ENCODE results near the gene HSPA1B.
"Not testable (repeated sequence)": the region's sequence is repeated elsewhere in the genome, so short reads cannot be mapped to it uniquely, and the experiment has no call there.

The HSPA1B gene

GRCh38 chr6:31796993-31797385 lies 30.5 kb upstream of the HSPA1B start:
- DNase-seq (ENCODE audit: extremely low spot score, insufficient read length, low read depth) = no peak

GRCh38 chr6:31797588-31797987 lies 29.9 kb upstream of the HSPA1B start:
- FAIRE-seq = peak; percentile 18
- no peak for DNase-seq (ENCODE audit: extremely low spot score, insufficient read length, low read depth)

More at GRCh38 chr6:31796993-31797385, 30.5 kb upstream of the HSPA1B start:
- no peak for FAIRE-seq

DNA sequence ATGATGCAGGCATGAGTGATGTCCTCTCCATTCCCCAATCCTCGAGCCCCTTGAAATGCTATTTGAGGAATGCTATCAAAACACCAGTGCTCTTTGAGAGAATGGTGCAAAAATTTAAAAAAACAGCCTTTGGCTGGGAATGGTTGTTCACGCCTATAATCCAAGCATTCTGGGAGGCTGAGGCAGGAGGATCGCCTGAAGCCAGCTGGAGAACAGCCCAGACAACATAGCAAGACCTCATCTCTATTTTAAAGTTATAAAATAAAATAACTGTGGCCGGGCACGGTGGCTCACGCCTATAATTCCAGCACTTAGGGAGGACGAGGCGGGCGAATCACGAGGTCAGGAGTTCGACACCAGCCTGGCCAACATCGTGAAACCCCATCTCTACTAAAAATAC lies 27.8 kb upstream of the HSPA1B start:
- DNase-seq (ENCODE audit: extremely low spot score, insufficient read length, low read depth) (no peak), FAIRE-seq (no peak)

- DNase-seq (ENCODE audit: extremely low spot score, insufficient read length, low read depth); FAIRE-seq: not testable (repeated sequence)
These were observed 26.3 kb upstream of the HSPA1B start for GRCh38 chr6:31801031-31801927.

- no peak for DNase-seq (ENCODE audit: extremely low spot score, insufficient read length, low read depth)
- FAIRE-seq = no peak
These were observed 21.5 kb upstream of the HSPA1B start for GRCh38 chr6:31805939-31806469.

GRCh38 chr6:31806470-31807272 lies 20.9 kb upstream of the HSPA1B start, which contains the start of gene LSM2:
TSS of gene LSM2 (minus strand) at chr6:31806966. CDS start at chr6:31806757, 209 bp downstream.
- FAIRE-seq = peak; percentile 93
- DNase-seq (ENCODE audit: extremely low spot score, insufficient read length, low read depth) = peak; percentile 96

DNA sequence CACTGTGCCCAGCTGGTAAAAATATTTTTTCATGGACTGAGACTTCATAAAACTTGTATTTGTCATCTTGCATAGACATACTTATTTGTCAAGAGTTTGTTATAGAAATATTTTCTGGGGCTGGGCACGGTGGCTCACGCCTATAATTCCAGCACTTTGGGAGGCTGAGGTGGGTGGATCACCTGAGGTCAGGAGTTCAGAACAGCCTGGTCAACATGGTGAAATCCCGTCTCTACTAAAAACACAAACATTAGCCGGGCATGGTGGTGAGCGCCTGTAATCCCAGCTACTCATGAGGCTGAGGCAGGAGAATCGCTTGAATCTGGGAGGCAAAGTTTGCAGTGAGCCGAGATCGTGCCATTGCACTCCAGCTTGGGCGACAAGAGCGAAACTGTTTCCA lies 18.9 kb upstream of the HSPA1B start:
- FAIRE-seq; DNase-seq (ENCODE audit: extremely low spot score, insufficient read length, low read depth): not testable (repeated sequence)

GRCh38 chr6:31811645-31812044 lies 15.9 kb upstream of the HSPA1B start:
- DNase-seq (ENCODE audit: extremely low spot score, insufficient read length, low read depth) (no peak), FAIRE-seq (no peak)

DNA sequence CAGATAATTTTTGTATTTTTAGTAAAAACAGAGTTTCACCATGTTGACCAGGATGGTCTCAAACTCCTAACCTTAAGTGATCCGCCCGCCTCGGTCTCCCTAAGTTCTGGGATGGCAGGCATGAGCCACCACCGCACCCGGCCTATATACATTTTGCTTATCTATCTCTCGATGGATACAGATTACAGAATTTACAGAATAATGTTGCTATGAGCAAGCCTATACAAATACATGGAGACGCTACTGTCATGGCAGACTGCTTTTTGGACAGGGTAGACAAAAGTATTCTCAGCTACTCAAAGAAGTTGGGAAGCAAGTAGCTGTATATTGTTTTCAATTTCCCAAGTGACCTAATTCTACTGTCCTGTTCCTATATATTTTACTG lies 14.1 kb upstream of the HSPA1B start:
- no peak for DNase-seq (ENCODE audit: extremely low spot score, insufficient read length, low read depth)
- FAIRE-seq = no peak

DNA sequence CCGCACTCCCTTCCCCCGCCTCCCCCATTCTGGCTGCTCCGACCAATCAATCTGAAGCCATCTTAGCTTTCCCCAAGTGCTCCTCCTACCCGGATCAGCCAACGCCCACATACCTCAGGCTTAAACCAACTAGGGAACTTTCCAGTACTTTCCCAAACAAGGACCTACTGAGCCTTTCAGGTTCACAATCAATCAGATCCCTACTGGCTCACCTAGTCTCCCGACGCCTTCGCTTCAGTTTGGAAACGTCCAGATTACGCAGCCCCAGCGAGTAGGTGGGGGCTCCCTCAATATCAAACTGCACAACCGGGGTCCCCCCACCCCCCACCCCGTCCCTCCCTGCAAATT lies 12.9 kb upstream of the HSPA1B start:
- no peak for DNase-seq (ENCODE audit: extremely low spot score, insufficient read length, low read depth)

GRCh38 chr6:31815025-31815838 lies 12.3 kb upstream of the HSPA1B start, which contains the start of the genes HSPA1A and HSPA1L:
TSS of gene HSPA1A (plus strand) at chr6:31815543. CDS start at chr6:31815757, 214 bp downstream.
TSS of gene HSPA1L (minus strand) at chr6:31815283. CDS start at chr6:31811972, 3,311 bp downstream.
- FAIRE-seq (peak; percentile 60), DNase-seq (ENCODE audit: extremely low spot score, insufficient read length, low read depth) (no peak)

More for the DNA sequence above, 12.9 kb upstream of the HSPA1B start:
- FAIRE-seq = peak; percentile 67

DNA sequence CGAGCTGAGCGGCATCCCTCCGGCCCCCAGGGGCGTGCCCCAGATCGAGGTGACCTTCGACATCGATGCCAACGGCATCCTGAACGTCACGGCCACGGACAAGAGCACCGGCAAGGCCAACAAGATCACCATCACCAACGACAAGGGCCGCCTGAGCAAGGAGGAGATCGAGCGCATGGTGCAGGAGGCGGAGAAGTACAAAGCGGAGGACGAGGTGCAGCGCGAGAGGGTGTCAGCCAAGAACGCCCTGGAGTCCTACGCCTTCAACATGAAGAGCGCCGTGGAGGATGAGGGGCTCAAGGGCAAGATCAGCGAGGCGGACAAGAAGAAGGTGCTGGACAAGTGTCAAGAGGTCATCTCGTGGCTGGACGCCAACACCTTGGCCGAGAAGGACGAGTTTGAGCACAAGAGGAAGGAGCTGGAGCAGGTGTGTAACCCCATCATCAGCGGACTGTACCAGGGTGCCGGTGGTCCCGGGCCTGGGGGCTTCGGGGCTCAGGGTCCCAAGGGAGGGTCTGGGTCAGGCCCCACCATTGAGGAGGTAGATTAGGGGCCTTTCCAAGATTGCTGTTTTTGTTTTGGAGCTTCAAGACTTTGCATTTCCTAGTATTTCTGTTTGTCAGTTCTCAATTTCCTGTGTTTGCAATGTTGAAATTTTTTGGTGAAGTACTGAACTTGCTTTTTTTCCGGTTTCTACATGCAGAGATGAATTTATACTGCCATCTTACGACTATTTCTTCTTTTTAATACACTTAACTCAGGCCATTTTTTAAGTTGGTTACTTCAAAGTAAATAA lies 10.2 kb upstream of the HSPA1B start:
- DNase-seq (ENCODE audit: extremely low spot score, insufficient read length, low read depth); FAIRE-seq: not testable (repeated sequence)

DNA sequence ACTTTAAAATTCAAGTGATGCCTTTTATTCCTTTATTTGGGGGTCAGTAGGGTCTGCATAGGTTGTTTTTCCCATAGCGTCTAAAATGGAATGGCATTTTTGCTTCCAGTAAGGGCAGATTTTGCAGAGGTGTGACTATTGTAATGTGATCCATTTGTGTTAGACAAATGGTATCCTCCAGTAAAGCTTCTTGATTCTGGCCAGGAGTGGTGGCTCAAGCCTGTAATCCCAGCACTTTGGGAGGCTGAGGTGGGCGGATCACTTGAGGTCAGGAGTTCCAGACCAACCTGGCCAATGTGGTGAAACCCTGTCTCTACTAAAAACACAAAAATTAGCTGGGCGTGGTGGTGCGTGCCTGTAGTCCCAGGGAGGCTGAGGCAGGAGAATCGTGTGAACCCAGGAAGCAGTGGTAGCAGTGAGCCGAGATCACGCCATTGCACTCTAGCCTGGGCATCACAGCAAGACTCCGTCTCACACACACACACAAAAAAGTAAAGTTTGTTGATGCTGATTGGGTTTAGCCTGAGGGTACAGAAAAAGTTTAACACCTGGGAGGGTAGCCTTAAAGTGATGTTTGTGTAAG lies 9.5 kb upstream of the HSPA1B start:
- DNase-seq (ENCODE audit: extremely low spot score, insufficient read length, low read depth); FAIRE-seq: not testable (repeated sequence)

DNA sequence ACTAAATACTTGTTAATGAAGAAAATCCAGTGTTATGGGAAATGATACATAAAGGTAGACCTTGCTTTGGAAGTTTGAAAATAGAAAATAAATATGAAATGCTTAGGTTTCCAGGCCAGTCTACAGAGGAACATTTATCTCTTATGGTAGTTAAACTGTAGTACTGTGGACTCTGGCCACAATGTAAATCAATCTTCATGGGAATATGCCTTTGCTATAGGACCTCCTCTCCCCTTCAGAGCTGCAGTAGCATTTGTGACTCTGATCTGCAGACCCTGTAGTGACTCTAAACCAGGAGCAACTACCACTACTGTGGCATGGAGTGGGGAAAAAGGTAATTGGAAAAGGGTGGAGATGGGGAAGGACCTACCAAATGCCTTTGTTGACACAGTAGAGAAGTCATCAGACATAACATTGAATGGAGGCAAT lies 7.7 kb upstream of the HSPA1B start:
- FAIRE-seq (no peak), DNase-seq (ENCODE audit: extremely low spot score, insufficient read length, low read depth) (no peak)

DNA sequence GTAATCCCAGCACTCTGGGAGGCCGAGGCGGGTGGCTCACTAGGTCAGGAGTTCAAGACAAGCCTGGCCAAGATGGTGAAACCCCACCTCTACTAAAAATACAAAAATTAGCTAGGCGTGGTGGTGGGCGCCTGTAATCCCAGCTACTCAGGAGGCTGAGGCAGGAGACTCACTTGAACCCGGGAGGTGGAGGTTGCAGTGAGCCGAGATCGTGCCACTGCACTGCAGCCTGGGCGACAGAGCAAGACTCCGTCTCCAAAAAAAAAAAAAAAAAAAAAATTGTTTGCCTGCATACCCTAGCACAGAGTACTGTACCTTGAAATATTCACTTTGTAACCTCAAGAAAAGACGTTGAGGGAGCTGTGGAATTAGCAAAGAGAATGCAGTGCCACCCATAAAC lies 7.1 kb upstream of the HSPA1B start:
- not testable (repeated sequence) for DNase-seq (ENCODE audit: extremely low spot score, insufficient read length, low read depth); FAIRE-seq

- peak; percentile 50 for FAIRE-seq
- DNase-seq (ENCODE audit: extremely low spot score, insufficient read length, low read depth) = no peak
These were observed 6.1 kb upstream of the HSPA1B start for GRCh38 chr6:31821301-31822035.

- no peak for DNase-seq (ENCODE audit: extremely low spot score, insufficient read length, low read depth)
- peak; percentile 50 for FAIRE-seq
These were observed 5.3 kb upstream of the HSPA1B start for GRCh38 chr6:31822036-31822821.

Data from GM18507 (cell line).